Limb (tissue), 2 donors: ENCODE measurements around the gene SUPT5H.

ENCODE experiments used
- DNase-seq, 2 donors: peaks; one replicate each; pipeline ENCODE4 v3.0.0-alpha.2; 2016; ENCODE audit errors: extremely low spot score in 2 of 2

The SUPT5H gene

GRCh38 chr19:39520541-39521484 lies 75.4 kb downstream of the SUPT5H start:
- DNase-seq = no peak

- no peak for DNase-seq
These were observed 79.1 kb downstream of the SUPT5H start for GRCh38 chr19:39524495-39524894.

- no peak for DNase-seq
These were observed 79.8 kb downstream of the SUPT5H start for GRCh38 chr19:39525205-39525604.
